HT-29 (cell line): ENCODE data around the gene GC. TPM values are rescaled to one million over a fixed set of nuclear protein-coding genes. Genes with fewer than 3 reads are reported as not detected.
"Not testable (repeated sequence)": the region's sequence is repeated elsewhere in the genome, so short reads cannot be mapped to it uniquely, and the experiment has no call there.

Source experiments
- DNase-seq: peaks from one replicate; pipeline ENCODE4 v3.0.0-alpha.2; 2015; ENCODE audit warnings: low spot score
- total RNA-seq: library from RNA; depleted of rRNA; stranded (reverse); fragments of >200 nt; shearing (Covaris generic); gene quantifications from 2 replicates; pipeline ENCODE4 v1.2.3, GENCODE V29; 2014; rRNA removed

The GC gene
- not detected in 2 replicates for total RNA-seq

- no peak for DNase-seq
Observed at GRCh38 chr4:71783972-71784371, at the start of gene GC. GC (minus strand) TSS chr4:71784079; CDS start chr4:71784018, 61 bp downstream.

GRCh38 chr4:71833232-71833900 lies 49.5 kb upstream of the GC start:
- DNase-seq = peak; percentile 69

- DNase-seq = peak; percentile 2
Observed at GRCh38 chr4:71832049-71832448, 48.2 kb upstream of the GC start.

GRCh38 chr4:71830497-71831190 lies 46.8 kb upstream of the GC start:
- DNase-seq = no peak

GRCh38 chr4:71828470-71828869 lies 44.6 kb upstream of the GC start:
- no peak for DNase-seq

GRCh38 chr4:71827826-71828225 lies 43.9 kb upstream of the GC start:
- DNase-seq = no peak

GRCh38 chr4:71816676-71817303 lies 32.9 kb upstream of the GC start:
- DNase-seq = no peak

- peak; percentile 10 for DNase-seq
Observed at GRCh38 chr4:71814433-71814832, 30.6 kb upstream of the GC start.

GRCh38 chr4:71809805-71810204 lies 25.9 kb upstream of the GC start:
- DNase-seq = not testable (repeated sequence)

GRCh38 chr4:71807469-71807868 lies 23.6 kb upstream of the GC start:
- no peak for DNase-seq

GRCh38 chr4:71805230-71805629 lies 21.4 kb upstream of the GC start:
- not testable (repeated sequence) for DNase-seq

GRCh38 chr4:71804017-71804697 lies 20.3 kb upstream of the GC start:
- DNase-seq = not testable (repeated sequence)

- DNase-seq = no peak
Observed at GRCh38 chr4:71785959-71786358, 2.1 kb upstream of the GC start.

GRCh38 chr4:71784569-71785197 lies 804 bp upstream of the GC start:
- no peak for DNase-seq

GRCh38 chr4:71777891-71778290 lies 6.0 kb downstream of the GC start:
- DNase-seq = no peak

GRCh38 chr4:71775449-71775848 lies 8.4 kb downstream of the GC start:
- no peak for DNase-seq

- DNase-seq = no peak
Observed at GRCh38 chr4:71774136-71774535, 9.7 kb downstream of the GC start.

GRCh38 chr4:71773004-71773403 lies 10.9 kb downstream of the GC start:
- DNase-seq = no peak

GRCh38 chr4:71772592-71772991 lies 11.3 kb downstream of the GC start:
- DNase-seq = peak; percentile 14

- DNase-seq = no peak
Observed at GRCh38 chr4:71771613-71772012, 12.3 kb downstream of the GC start.

GRCh38 chr4:71769434-71769833 lies 14.4 kb downstream of the GC start:
- no peak for DNase-seq

- DNase-seq = no peak
Observed at GRCh38 chr4:71768123-71768522, 15.8 kb downstream of the GC start.
